ENCODE data around the gene ABCA1.
"Not testable (repeated sequence)": the region's sequence is repeated elsewhere in the genome, so short reads cannot be mapped to it uniquely, and the experiment has no call there.

The ABCA1 gene

GRCh38 chr9:104927912-104928740 lies at the start of gene ABCA1:
TSS of gene ABCA1 (minus strand) at chr9:104928155. CDS start at chr9:104903679, 24,476 bp downstream.
- DNase-seq: peak; percentile 83

GRCh38 chr9:104977580-104977979 lies 49.6 kb upstream of the ABCA1 start:
- DNase-seq: no peak

- DNase-seq: no peak
Observed at GRCh38 chr9:104977168-104977567, 49.2 kb upstream of the ABCA1 start.

- not testable (repeated sequence) for DNase-seq
Observed at GRCh38 chr9:104975966-104976595, 48.1 kb upstream of the ABCA1 start.

GRCh38 chr9:104974053-104974962 lies 46.4 kb upstream of the ABCA1 start:
- no peak for DNase-seq

- no peak for DNase-seq
Observed at GRCh38 chr9:104972242-104972866, 44.4 kb upstream of the ABCA1 start.

GRCh38 chr9:104971511-104971910 lies 43.6 kb upstream of the ABCA1 start:
- DNase-seq: no peak

GRCh38 chr9:104970271-104970987 lies 42.5 kb upstream of the ABCA1 start:
- DNase-seq: no peak

GRCh38 chr9:104969116-104969515 lies 41.2 kb upstream of the ABCA1 start:
- DNase-seq: no peak

GRCh38 chr9:104968025-104968982 lies 40.3 kb upstream of the ABCA1 start:
- peak; percentile 88 for DNase-seq

GRCh38 chr9:104963076-104963475 lies 35.1 kb upstream of the ABCA1 start:
- no peak for DNase-seq

GRCh38 chr9:104961701-104962359 lies 33.9 kb upstream of the ABCA1 start:
- no peak for DNase-seq

- peak; percentile 22 for DNase-seq
Observed at GRCh38 chr9:104961238-104961637, 33.3 kb upstream of the ABCA1 start.

GRCh38 chr9:104960662-104961061 lies 32.7 kb upstream of the ABCA1 start:
- no peak for DNase-seq

GRCh38 chr9:104958751-104959150 lies 30.8 kb upstream of the ABCA1 start:
- DNase-seq: no peak

GRCh38 chr9:104958006-104958405 lies 30.1 kb upstream of the ABCA1 start:
- not testable (repeated sequence) for DNase-seq

GRCh38 chr9:104951487-104951886 lies 23.5 kb upstream of the ABCA1 start:
- DNase-seq: no peak

- DNase-seq: no peak
Observed at GRCh38 chr9:104950838-104951237, 22.9 kb upstream of the ABCA1 start.

- no peak for DNase-seq
Observed at GRCh38 chr9:104948277-104948676, 20.3 kb upstream of the ABCA1 start.

GRCh38 chr9:104944871-104945270 lies 16.9 kb upstream of the ABCA1 start:
- DNase-seq: no peak

Data from activated CD4-positive, alpha-beta T cell treated with anti-CD3 and anti-CD28 coated beads, Interleukin-2, amount 50 U/mL, for 1 hour (primary cell).